NB4 (cell line): ENCODE data around the gene PRIM1.

Experiments
- CTCF ChIP-seq: IDR thresholded peaks from one replicate; pipeline ENCODE4 v1.5.1; 2012; ENCODE audit warnings: low read depth, low read length
- TF ChIP-seq, protein P1 (sequence below): IDR thresholded peaks from 2 replicates; pipeline ENCODE4 v1.6.1; 2011; ENCODE audit warnings: low read depth, low read length

GRCh38 chr12:56716458-56716857 is 35.7 kb downstream of the PRIM1 start:
- no peak for TF ChIP-seq CTCF
- TF ChIP-seq, protein P1, sequence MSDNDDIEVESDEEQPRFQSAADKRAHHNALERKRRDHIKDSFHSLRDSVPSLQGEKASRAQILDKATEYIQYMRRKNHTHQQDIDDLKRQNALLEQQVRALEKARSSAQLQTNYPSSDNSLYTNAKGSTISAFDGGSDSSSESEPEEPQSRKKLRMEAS: no peak
